Measurements from ENCODE around the gene ASIC2. TPM values are rescaled to one million over a fixed set of nuclear protein-coding genes. Genes with fewer than 3 reads are reported as not detected.

The ASIC2 gene
- total RNA-seq, 1 experiment from 2014 or later = 4.1 TPM

DNA sequence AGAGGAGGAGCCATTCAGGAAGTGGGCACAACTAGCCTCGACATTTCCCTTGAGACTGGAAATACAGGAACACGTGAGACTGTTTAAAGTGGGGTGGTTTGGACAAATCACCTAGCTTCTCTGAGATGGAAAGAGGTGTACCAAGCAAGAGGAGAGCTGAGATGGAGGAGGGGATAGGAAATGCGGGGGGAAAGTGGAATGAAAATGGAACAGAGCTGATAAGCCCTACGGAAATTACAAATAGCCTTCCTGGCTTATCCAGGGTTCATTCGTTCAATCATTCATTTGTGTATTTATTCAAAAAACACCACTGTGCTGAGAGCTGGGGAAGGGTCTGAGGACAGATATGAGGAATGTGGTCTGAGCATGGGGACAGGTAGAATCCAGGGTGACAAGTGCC is 64.1 kb downstream of the ASIC2 start:
- ChIA-PET CTCF (interaction anchor here (0.6 kb wide), 1 partner anchor 729 kb away, joined by 3 read pairs; no protein-coding TSS in a partner anchor), POLR2A (no interaction called here)
- no peaks in the 10 kb centered on the region for H3K27me3 ChIP-seq (ENCODE audit: control insufficient read depth, insufficient read depth, low read length)
- DNase-seq (ENCODE audit: low read depth, low spot score) (no peak), ATAC-seq (no peak)
- BruUV-seq (replicated peaks) = no TSS peak
- no peaks in the 10 kb centered on the region for H3K9me3 ChIP-seq (ENCODE audit: control insufficient read depth, insufficient read depth, low read depth, low read length)
- no peak for TF ChIP-seq POLR2AphosphoS5 (IDR thresholded peaks at IDR 0.05; ENCODE audit: low read depth, low read length)
- no peak for TF ChIP-seq SIN3A (IDR thresholded peaks at IDR 0.05; ENCODE audit: borderline replicate concordance, insufficient read depth, low read depth, low read length)
- TF ChIP-seq, protein P1, sequence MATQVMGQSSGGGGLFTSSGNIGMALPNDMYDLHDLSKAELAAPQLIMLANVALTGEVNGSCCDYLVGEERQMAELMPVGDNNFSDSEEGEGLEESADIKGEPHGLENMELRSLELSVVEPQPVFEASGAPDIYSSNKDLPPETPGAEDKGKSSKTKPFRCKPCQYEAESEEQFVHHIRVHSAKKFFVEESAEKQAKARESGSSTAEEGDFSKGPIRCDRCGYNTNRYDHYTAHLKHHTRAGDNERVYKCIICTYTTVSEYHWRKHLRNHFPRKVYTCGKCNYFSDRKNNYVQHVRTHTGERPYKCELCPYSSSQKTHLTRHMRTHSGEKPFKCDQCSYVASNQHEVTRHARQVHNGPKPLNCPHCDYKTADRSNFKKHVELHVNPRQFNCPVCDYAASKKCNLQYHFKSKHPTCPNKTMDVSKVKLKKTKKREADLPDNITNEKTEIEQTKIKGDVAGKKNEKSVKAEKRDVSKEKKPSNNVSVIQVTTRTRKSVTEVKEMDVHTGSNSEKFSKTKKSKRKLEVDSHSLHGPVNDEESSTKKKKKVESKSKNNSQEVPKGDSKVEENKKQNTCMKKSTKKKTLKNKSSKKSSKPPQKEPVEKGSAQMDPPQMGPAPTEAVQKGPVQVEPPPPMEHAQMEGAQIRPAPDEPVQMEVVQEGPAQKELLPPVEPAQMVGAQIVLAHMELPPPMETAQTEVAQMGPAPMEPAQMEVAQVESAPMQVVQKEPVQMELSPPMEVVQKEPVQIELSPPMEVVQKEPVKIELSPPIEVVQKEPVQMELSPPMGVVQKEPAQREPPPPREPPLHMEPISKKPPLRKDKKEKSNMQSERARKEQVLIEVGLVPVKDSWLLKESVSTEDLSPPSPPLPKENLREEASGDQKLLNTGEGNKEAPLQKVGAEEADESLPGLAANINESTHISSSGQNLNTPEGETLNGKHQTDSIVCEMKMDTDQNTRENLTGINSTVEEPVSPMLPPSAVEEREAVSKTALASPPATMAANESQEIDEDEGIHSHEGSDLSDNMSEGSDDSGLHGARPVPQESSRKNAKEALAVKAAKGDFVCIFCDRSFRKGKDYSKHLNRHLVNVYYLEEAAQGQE (IDR thresholded peaks at IDR 0.05; ENCODE audit: insufficient read depth in 1 of 2, low read depth in 2 of 2, low read length in 1 of 2) = no peak
- no peak for TF ChIP-seq TCF7L2 (IDR thresholded peaks at IDR 0.05; ENCODE audit: low read depth, low read length)
- TF ChIP-seq, protein P2, sequence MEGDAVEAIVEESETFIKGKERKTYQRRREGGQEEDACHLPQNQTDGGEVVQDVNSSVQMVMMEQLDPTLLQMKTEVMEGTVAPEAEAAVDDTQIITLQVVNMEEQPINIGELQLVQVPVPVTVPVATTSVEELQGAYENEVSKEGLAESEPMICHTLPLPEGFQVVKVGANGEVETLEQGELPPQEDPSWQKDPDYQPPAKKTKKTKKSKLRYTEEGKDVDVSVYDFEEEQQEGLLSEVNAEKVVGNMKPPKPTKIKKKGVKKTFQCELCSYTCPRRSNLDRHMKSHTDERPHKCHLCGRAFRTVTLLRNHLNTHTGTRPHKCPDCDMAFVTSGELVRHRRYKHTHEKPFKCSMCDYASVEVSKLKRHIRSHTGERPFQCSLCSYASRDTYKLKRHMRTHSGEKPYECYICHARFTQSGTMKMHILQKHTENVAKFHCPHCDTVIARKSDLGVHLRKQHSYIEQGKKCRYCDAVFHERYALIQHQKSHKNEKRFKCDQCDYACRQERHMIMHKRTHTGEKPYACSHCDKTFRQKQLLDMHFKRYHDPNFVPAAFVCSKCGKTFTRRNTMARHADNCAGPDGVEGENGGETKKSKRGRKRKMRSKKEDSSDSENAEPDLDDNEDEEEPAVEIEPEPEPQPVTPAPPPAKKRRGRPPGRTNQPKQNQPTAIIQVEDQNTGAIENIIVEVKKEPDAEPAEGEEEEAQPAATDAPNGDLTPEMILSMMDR (IDR thresholded peaks at IDR 0.05) = no peak
- in situ Hi-C loops (cut with HindIII; ENCODE audit: low pct_unique_long_range_greater_than_20kb, low sequenced_read_pairs) = no loop called here
- peaks cover 5% of the 10 kb centered on the region; the same call in 1 of the 2 replicates for H3K4me1 ChIP-seq (ENCODE audit: control insufficient read depth, insufficient read depth, low read length)
- H3K27ac ChIP-seq (ENCODE audit: low read length) = no peak overlapping the region
- H3K4me3 ChIP-seq (ENCODE audit: low read depth in 2 of 2, low read length in 2 of 2) = no peak overlapping the region
- no peaks in the 10 kb centered on the region for H3K36me3 ChIP-seq (ENCODE audit: control insufficient read depth, insufficient read depth, low read length)
- intact Hi-C loops (cut with micrococcal nuclease; ENCODE audit: unreplicated experiment) = no loop called here

DNA sequence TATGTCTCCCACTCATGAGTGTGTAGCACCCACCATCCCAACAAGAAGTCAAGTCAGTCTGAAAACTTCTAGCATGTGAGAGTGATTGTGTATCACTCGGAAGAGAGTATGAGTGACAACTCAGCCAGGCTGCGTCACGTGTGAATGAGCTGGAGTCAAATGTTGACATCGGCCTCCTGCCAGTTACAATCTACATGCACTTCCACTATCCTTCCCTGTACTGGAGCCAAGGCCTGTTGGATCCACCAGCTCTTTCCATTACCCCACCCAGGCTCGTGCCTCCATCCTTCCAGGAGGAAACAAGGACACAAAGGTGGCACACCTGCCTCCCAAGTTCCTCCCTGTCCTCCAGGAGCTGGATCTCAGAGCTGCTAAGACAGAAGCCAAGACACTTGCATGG is 64.5 kb downstream of the ASIC2 start:
- Histone ChIP-seq H3K27ac (ENCODE audit: low read length) (no peak overlapping the region), H3K36me3 (ENCODE audit: control insufficient read depth, insufficient read depth, low read length) (no peaks in the 10 kb centered on the region), H3K4me3 (ENCODE audit: low read depth in 2 of 2, low read length in 2 of 2) (no peak overlapping the region), H3K27me3 (ENCODE audit: control insufficient read depth, insufficient read depth, low read length) (no peaks in the 10 kb centered on the region), H3K9me3 (ENCODE audit: control insufficient read depth, insufficient read depth, low read depth, low read length) (no peaks in the 10 kb centered on the region), H3K4me1 (ENCODE audit: control insufficient read depth, insufficient read depth, low read length) (peaks cover 5% of the 10 kb centered on the region; the same call in 1 of the 2 replicates)
- ATAC-seq (no peak), DNase-seq (ENCODE audit: low read depth, low spot score) (no peak)
- BruUV-seq (replicated peaks) = no TSS peak
- ChIA-PET POLR2A (no interaction called here), CTCF (interaction anchor here (0.6 kb wide), 1 partner anchor 729 kb away, joined by 3 read pairs; no protein-coding TSS in a partner anchor)
- no peak for TF ChIP-seq TCF7L2 (IDR thresholded peaks at IDR 0.05; ENCODE audit: low read depth, low read length)
- TF ChIP-seq POLR2AphosphoS5 (IDR thresholded peaks at IDR 0.05; ENCODE audit: low read depth, low read length) = no peak
- TF ChIP-seq, protein P2 (IDR thresholded peaks at IDR 0.05) = no peak
- TF ChIP-seq SIN3A (IDR thresholded peaks at IDR 0.05; ENCODE audit: borderline replicate concordance, insufficient read depth, low read depth, low read length) = no peak
- TF ChIP-seq, protein P1 (IDR thresholded peaks at IDR 0.05; ENCODE audit: insufficient read depth in 1 of 2, low read depth in 2 of 2, low read length in 1 of 2) = no peak
- intact Hi-C loops (cut with micrococcal nuclease; ENCODE audit: unreplicated experiment) (no loop called here), in situ Hi-C loops (cut with HindIII; ENCODE audit: low pct_unique_long_range_greater_than_20kb, low sequenced_read_pairs) (no loop called here)

Measured in Panc1 (cell line).